HG03066 (cell line): Measurements from ENCODE around the gene ZFP3.
"Not testable (repeated sequence)": the region's sequence is repeated elsewhere in the genome, so short reads cannot be mapped to it uniquely, and the experiment has no call there.

Experiments used
- ATAC-seq: cut with Tn5 transposase; IDR thresholded peaks from one replicate; pipeline ENCODE4 v1.9.1; 2021; ENCODE audit warnings: low read depth; ENCODE audit not compliant: unreplicated experiment

ZFP3 gene

DNA sequence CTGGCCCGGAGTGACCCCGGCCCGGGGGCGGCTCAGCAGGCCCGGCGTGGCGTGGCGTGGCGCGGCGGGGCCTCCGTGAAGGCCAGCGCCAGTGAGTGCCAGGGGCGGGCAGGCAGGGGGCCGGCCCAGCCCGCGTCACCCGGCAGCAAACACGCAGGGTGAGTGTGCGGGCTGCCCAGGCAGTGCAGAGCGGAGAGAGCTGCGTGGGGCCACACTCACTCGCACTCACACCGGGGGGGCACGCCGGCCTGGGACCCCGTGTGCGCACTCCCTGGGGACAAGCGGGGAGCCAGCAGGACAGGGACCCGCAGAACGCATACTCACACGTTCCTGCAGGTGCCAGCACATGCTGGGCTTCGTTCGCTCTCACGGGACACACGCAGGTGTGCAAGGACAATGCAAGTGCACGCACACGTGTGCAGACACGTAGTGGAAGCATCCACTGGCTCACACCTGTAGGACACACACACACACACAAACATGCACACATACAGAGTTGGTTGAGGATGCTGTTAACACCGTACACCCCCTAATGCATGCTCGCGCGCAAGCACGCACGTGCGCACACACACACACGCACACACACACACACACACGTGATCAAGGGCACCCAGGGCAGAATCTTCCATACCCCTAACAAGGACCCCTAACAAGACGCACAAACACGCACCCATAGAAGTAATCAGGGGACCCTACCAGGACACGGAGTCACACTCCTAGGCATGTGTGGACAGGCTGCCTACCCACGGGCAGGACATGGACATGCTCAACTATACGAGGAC is 45.3 kb downstream of the ZFP3 start:
- no peak for ATAC-seq

DNA sequence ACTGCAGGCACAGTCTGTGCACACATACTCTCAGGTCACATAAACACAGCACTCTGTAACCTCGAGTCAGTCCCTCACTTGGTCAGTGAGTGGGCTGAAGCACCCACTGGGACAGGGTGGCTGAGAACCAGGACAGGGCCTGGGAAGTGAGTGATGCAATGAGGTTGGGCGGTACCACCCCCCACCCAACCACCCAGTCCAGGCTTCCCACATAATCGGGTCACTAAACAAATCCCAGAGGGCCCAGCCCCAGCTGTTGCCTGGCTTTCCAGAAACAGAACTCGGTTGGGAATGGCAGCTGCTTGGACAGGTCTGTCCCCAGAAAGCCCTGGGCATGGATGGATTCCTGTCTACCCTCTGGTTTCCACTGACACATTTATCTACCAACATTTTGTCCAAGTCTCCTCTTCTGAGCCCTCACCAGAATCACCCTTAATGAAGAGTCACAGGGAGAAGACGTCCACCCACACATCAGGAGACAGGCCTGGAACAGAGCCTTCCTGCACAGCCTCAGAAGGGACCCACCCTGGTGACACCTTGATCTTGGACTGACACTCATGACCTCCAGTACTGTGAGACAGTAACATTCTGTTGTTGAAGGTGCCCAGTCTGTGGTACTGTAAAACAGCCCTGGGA is 46.0 kb downstream of the ZFP3 start:
- not testable (repeated sequence) for ATAC-seq

DNA sequence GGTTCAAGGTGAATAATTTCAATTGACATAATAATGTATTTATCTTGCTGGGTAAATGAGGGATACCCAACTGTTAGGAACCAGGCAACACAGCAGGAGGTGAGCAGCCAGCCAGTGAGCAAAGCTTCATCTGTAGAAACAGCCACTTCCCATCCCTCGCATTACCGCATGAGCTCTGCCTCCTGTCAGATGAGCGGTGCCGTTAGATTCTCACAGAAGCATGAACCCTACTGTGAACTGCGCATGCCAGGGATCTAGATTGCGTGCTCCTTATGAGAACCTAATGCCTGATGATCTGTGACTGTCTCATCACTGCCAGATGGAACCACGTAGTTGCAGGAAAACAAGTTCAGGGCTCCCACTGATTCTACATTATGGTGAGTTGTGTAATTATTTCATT is 46.6 kb downstream of the ZFP3 start:
- ATAC-seq, result not testable (repeated sequence)

DNA sequence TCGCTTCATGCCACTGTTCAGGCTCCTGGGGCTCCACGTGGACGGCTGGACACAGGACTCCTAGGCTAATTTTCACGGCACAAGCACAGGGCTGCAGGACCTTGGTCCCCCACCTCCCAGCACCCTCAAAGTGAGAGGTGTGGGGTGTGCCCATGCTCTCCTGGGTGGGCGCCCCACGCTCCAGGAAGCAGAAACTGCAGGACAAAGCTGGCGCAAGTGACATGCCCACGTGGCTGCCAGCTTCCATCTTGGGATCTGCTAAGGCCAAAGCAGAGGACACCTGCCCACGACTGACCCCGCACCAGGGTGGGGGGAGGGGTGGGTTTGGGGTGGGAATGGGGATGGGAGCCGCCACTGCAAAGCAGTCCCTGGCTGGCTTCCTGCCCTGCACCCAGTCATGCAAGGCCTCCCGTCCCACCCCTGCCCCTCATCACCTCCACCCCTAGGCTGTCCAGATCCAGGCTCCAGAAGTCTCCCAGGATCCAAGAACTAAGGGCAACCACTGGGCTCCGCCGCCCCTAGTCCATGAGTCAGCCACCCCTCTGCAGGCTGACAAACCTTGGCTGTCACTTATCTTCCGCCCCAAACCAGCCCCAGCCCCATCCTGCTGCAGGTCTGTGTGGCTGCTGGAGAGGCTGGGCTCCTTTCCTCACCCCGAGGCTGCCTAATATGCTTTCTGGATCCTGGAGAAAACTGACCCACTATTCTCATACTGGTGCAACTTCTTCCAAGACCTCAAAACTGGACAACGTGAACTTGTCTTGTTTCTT is 48.6 kb downstream of the ZFP3 start:
- no peak for ATAC-seq

DNA sequence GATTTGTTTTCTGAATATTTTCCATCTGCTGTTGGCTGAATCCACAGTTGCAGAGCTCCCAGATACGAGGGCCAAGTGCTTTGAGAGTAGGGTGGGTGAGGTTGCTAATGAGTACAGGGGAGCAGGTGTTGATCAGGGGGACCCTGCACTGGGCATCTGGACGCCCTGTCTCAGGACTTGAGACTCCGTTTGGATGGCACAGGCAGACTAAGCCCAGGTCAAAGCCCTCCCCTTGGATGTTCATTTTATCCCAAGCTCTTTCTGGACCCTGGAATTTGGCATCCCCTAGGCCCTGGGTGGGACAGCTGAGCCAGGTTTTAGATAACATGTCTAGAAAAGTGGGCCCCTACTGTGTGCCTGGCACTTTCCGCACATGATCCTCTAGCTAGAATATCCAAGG is 49.6 kb downstream of the ZFP3 start:
- no peak for ATAC-seq

DNA sequence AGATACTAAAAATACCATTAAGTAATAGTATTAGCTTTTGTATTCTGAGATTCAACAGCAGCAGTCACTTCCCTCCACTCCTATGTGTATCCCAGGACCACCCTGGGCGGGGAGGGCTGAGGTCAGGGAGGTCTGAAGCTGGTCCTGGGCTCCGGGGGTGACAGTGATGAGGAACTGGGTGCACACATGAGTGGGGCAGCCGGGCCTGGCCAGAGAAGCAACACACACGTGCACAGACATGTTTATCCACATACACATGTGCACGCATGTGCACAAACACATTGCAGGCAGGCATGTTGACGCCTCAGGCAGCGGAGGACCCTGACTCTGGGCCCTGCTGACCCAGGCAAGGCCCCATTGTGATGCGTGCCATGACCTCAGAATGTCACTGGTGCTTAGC is 50.1 kb downstream of the ZFP3 start:
- ATAC-seq, result not testable (repeated sequence)

DNA sequence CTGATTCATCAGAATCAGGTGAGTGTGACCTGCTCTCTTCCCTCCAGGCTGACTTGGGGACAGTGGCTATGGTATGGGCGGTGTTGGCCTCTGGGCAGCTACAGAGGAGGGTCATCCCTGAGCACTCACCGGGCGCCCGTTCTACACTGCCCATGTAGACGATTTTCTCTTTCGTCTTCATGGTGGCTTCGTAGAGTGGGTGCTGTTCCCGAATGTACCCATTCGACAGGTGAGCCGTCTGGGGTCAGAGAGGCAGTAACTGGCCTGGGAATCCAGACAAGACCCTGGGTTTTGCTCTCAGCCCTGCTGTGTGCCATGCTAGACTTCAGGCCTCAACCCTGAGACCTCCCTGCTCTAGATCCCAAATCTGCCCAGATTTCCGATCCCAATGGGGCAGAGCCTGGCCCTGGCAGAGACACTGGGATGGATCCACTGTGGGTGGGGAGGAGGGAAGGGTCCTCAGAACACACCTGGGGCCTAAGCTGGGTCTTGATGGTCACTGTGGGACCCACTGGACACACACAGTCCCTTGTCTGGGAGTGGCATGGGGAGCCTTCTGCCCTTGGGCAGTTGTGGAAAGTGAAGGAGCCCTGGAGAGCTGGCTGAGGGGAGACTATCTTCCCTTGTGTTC is 50.8 kb downstream of the ZFP3 start:
- no peak for ATAC-seq

DNA sequence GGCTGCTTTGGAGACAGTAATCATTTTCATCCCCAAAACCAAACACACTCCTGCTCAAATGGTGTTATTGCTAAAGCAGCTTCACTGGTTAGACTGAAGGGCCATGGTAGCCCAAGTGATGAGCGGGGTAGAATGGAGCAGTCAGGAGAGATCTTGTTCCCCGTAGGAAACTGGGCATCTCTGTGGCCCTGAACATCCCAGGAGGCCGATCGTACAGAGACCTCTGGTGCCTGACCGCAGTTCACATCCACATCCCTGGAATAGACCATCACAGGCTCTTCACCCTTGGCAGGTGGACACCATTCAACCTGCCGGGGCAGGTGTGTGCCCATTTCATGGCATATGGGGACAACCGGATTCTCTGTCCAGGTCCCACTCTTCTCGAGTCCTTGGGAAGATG is 51.5 kb downstream of the ZFP3 start:
- ATAC-seq, result not testable (repeated sequence)

DNA sequence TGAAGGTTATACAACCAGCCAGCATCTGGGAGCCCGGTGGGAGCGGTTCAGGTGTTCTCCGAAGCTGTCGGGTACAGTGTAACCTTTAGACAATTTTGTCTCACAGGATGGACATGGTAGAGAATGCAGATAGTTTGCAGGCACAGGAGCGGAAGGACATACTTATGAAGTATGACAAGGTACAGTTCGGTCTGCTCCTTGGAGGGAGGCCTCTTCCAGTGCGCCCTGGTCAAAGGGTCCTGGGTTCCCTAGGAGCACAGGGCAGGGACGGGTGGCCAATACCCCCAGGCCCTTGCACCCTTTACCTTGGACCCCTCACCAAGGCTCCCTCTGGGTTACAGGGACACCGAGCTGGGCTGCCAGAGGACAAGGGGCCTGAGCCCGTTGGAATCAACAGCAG is 52.0 kb downstream of the ZFP3 start:
- not testable (repeated sequence) for ATAC-seq

DNA sequence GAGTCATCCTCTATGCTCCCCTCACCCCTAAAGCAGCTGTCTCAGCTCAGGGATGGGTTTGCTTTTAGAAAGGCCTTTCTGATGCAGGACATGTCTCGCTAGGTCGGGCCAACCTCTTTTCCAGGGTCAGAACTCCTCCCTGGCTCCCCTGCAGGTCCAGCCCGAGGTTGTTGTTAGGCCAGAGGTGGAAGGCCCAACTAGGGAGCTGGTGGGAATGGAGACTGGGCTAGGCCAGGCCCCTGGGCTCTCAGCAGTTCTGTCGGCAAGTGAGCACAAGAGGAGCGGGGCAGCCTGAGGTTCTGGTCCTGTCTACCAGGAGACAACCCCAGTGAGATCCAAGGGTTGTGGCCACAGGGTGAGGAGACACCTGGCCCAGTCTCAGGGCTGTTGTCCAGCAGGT is 52.4 kb downstream of the ZFP3 start:
- not testable (repeated sequence) for ATAC-seq

DNA sequence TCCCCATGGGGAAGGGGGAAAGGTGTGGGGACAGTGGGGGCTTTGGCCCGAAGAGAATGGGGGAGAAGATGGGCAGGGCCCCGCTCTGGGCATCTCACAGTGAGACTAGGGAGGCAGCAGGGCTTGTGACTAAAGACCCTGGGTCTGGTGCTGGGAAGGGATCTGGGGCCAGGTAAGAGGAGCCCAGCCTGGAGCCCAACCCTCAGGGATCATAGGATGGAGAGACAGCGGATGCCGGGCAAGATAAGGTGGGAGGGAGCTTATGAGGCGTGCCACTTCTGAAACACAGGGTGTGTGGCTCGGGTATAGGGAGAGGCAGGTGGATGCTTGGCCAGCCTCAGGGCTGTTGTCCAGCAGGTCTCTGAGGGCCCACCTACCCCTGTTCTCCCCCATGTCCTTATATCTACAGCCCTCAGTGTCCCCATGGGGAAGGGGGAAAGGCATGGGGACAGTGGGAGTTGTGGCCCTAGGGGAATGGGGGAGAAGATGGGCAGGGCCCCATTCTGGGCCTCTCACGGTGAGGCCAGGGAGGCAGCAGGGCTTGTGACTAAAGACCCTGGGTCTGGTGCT is 53.0 kb downstream of the ZFP3 start:
- no peak for ATAC-seq

DNA sequence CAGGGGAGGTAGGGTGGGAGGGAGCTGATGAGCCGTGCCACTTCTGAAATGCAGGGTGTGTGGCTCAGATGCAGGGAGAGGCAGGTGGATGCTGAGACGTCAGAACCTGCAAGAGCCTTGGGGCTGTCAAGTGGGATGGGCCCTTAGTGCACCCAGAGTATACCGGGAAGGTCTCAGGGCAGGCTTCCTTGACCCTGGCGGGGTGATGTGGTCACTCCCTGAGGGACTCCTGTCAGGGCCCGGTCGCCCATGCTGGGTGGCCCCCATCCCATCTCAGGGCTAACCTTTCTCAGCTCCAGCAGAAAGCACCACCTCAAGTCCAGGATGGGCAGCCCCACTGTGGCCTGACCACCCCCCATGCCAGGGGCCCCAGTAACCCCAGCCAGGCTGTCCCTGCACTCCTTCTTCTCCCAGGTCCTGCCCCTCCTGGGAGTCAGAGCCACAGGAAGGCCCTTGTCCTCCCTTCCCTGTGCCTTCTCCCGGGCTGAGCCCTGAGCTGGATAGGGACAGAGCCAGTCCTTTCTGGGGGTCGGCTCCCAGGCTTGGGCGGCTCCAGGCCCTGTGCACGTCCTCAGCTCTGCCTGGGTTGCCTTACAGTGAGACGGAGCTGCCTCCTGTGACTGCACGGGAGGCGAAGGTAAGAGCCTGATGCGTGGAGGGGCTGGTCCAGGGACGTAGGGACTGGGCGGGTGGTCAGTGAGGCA is 53.7 kb downstream of the ZFP3 start:
- ATAC-seq, result not testable (repeated sequence)

DNA sequence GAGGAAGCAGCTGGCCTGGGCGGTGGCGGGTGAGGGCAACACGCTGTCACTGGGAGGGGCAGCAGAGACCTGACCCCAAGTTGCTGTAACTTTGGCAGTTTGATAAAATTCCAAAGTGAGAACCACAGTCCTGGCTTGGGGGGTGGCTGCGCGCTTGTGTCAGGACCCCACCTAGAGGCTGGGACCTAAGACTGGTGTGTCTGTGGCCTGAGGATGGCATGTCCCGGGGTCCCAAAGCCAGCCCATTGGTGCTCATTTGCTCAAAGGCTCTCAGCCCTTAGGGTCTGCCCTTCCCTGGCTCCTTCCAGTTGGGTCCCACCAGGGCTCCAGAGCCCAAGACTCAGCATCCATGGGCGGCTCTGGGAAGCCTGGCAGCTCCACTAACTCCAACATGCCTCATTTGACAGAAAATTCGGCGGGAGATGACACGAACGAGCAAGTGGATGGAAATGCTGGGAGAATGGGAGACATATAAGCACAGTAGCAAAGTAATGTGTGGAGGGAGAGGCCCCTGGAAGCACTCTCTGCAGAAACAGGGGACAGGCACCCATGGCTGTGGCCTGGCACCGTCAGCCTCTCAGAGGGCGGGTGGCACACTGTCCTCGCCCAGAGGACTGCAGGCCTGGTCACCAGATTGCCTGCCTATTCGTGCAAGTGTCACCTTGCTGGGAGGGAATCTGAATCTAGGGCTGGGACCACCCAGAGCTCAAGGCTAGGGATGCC is 54.4 kb downstream of the ZFP3 start:
- ATAC-seq, result not testable (repeated sequence)

DNA sequence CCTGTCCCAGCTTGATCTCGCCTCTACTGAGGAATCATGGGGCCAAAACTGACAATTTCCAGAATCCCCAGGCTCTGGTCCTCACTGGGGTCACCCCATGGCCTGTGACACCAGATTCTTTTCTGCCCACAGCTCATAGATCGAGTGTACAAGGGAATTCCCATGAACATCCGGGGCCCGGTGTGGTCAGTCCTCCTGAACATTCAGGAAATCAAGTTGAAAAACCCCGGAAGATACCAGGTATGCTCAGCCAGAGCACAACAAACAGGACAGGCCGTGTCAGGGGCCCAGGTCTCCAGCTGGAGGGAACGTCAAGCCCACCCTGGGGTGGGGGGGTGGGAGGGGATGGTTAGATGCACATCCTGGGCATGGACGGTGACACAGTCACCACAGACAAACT is 55.0 kb downstream of the ZFP3 start:
- ATAC-seq, result no peak

DNA sequence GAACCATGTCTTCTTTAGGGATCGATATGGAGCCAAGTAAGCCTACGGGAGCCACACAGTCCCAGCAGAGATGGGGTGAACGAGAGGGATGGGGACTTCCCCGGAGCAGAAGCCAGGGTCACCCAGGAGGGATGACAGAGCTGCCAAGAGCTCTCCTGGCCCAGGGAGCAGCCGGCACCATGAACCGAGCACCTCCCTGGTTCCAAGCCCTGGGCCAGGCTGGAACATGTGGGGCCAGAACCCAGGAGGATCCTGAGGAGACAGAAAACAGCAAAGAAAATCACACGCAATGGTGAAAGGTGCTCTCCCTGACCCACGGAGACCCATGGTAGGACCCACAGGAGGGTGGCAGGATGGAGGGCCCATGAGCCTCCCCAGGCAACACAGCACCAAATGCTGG is 55.7 kb downstream of the ZFP3 start:
- ATAC-seq, result not testable (repeated sequence)

DNA sequence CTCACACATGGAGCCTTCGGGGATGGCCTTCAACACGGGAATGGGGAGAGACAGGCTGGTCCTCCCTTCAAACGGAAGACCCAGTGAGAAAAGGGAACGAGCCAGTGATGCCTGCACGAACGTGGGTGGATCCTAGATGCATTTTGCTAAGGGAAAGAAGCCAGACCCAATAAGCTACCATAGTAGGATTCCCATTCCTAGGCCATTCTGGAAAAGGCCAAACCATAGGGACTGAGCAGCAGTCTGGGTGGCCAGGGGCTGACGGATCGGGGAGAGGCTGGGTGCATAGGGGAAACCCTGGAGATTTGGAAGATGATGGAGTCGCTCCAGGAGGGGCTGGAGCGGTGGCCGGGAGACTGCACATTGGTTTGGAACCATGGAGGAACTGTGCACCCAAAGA is 56.3 kb downstream of the ZFP3 start:
- ATAC-seq, result not testable (repeated sequence)

DNA sequence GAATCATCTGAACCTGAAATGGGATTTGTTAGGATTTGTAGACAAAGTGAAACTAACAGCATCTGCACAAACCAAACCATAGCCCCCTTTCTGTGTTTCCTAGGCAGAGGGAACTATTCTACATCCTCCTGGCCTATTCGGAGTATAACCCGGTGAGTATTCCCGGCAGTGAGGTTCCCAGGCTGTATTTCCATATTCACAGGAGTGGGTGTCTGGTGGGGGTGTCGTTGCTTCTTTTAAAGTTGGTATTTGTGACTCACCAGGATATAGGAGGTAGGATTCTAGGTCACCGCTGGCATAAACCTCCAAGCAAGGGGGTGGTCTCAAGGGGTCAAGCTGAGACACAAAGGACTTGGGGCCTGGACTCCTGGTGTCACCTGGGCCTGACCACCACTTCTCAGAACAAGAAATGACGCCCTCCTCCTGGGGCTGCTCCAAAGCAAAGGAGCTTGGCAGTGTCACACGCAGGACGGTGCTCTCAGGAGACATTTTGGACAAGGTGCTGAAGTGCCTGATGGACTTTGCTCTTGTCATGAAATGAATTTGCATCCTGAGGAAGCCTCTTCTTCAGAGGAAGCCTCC is 57.0 kb downstream of the ZFP3 start:
- ATAC-seq, result not testable (repeated sequence)

DNA sequence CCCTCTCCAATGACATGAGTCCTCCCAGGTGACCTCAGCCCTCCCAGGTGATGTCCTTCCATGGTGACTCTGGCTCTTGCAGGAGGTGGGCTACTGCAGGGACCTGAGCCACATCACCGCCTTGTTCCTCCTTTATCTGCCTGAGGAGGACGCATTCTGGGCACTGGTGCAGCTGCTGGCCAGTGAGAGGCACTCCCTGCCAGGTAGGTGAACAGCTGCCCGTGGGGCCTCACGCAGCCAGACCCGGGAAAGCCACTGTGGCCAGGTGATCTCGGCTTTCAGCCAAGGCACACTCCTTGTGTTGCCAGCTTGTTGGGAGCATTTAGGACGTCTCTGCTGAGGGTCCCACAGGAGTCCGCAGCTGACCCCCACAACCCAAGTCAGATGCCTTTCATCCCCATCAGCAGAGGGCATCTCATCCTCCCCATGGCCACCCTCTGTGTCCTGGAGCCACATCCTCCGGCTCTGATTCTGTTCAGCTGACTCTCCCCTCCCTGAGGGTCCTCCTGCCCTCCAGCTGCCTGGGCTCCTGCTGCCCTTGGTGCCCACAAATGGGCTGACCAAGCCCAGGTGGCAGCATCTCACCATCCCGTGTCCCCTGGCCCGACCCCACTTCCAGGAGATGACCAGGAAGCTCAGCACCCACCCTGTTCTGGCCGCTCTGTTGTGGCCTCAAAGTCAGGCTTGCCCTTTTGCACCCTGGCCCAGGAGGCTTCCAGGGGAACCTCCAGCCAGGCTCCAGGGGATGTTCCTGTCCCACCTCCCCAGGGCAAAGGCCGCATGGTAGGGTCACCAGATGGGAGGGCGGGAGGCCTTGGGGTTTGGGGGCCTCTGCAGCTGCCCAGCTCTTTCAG is 57.7 kb downstream of the ZFP3 start:
- ATAC-seq, result no peak
